Measurements from ENCODE around the gene CYP19A1.
"Not testable (repeated sequence)": the region's sequence is repeated elsewhere in the genome, so short reads cannot be mapped to it uniquely, and the experiment has no call there.

CYP19A1 gene

DNA sequence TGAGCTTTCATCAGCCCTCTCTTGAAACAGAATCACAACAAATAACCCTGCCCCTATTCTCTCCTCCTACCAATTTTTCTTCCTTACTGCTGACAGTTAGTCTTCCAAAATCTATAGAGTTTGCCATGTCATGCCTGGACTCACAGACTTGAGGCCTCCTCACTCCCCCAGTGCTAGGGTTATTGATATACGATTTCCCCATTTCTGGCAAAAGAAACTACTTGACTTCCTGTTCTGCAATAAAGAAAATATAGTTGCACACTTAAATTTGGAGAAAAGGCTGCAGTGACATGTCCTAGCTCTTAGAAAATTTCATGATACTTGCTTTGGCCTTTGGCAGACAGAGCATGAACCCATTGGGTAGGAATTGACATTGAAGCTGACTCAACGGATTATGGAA, 75.9 kb downstream of the CYP19A1 start:
- H3K9me3 Mint-ChIP-seq: no peaks in the 10 kb centered on the region
- no peaks in the 10 kb centered on the region for H3K36me3 Mint-ChIP-seq
- no peaks in the 10 kb centered on the region for H3K4me1 Mint-ChIP-seq
- CTCF ChIA-PET: no interaction called here
- H3K4me3 Mint-ChIP-seq: no peak overlapping the region
- DNase-seq: no peak
- no peaks in the 10 kb centered on the region for H3K27me3 Mint-ChIP-seq
- H3K27ac Mint-ChIP-seq: no peak overlapping the region

DNA sequence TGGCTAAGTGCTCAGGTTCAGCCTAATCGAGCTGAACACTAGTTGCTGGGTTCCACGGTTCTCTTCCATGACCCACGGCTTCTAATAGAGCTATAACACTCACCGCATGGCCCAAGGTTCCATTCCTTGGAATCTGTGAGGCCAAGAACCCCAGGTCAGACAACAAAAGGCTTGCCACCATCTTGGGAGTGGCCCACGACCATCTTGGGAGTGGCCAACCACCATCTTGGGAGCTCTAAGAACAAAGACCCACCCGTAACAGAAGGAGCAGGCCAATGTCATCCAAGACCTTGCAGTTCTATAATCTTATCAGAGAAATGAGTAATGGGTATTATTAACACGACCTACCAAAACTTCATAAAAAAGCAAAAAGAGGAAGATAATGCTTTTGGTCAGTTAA, 77.3 kb downstream of the CYP19A1 start:
- H3K27me3 Mint-ChIP-seq, DNase-seq, H3K4me1 Mint-ChIP-seq, CTCF ChIA-PET, H3K36me3 Mint-ChIP-seq, H3K9me3 Mint-ChIP-seq, H3K4me3 Mint-ChIP-seq, H3K27ac Mint-ChIP-seq: not testable (repeated sequence)

DNA sequence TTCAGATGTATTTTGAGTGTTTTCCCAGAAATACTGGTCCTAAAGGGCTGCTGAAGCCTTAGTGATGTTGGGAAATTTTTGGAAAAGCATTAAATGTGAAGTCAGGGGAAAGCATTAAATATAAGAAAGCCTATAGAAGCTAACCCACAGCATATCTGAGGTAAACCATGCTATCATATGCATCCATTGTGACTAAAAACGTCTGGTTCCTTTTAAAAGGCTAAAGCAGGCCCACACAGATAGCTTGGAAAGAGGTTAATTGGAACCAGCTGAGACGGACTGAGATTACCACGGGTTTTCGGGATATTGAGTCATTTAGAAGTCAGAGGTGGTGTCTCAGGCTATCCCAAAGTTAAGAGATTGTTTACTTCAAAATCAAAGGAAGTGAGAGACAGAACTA, 78.2 kb downstream of the CYP19A1 start:
- H3K4me1 Mint-ChIP-seq: no peaks in the 10 kb centered on the region
- no peaks in the 10 kb centered on the region for H3K9me3 Mint-ChIP-seq
- no peaks in the 10 kb centered on the region for H3K27me3 Mint-ChIP-seq
- CTCF ChIA-PET: no interaction called here
- H3K4me3 Mint-ChIP-seq: no peak overlapping the region
- no peak for DNase-seq
- no peak overlapping the region for H3K27ac Mint-ChIP-seq
- no peaks in the 10 kb centered on the region for H3K36me3 Mint-ChIP-seq

DNA sequence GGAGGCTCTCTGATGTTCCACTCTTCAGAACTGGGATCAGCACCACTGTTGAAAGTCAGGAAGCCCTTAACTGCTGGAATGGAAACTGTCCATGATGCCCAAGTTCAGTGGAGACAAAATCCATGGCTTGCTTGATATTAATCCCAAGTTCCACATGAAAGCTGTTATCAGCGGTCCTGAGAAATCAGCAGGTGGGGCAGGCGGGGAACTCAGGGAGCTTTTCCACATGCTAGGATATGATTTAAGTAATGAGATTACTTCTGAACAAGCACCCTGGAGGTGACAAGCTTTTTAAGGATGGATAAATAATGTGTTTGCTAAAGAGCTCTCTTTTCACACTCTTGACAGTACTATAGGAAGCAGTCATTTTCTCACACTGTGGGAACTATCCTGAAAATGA, 82.9 kb downstream of the CYP19A1 start:
- Mint-ChIP-seq H3K36me3 (no peaks in the 10 kb centered on the region), H3K4me3 (no peak overlapping the region), H3K27ac (no peak overlapping the region), H3K27me3 (no peaks in the 10 kb centered on the region), H3K4me1 (no peaks in the 10 kb centered on the region), H3K9me3 (no peaks in the 10 kb centered on the region)
- no peak for DNase-seq
- CTCF ChIA-PET: no interaction called here

DNA sequence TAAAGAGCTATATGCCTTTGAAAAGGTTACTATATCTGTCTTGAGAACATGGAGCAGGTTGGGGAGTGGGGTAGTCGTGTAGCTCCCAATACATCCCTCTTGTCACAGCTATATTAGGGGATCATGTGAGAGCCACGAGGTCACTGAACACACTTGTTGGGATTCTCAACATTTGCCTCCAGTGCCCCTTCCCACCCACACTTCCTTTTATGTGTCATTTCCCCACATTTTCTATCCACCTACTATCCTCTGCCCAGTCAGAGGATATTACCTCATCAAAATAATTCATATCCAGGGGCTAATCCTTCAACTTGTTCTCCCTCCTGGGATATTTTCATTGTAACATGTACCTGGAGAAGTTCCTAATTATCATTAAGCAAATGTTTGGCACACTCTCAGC, 85.0 kb downstream of the CYP19A1 start:
- no peaks in the 10 kb centered on the region for H3K9me3 Mint-ChIP-seq
- CTCF ChIA-PET: no interaction called here
- no peak overlapping the region for H3K27ac Mint-ChIP-seq
- H3K27me3 Mint-ChIP-seq: peaks cover 4% of the 10 kb centered on the region
- H3K4me3 Mint-ChIP-seq: no peak overlapping the region
- no peaks in the 10 kb centered on the region for H3K36me3 Mint-ChIP-seq
- H3K4me1 Mint-ChIP-seq: no peaks in the 10 kb centered on the region
- DNase-seq: no peak

DNA sequence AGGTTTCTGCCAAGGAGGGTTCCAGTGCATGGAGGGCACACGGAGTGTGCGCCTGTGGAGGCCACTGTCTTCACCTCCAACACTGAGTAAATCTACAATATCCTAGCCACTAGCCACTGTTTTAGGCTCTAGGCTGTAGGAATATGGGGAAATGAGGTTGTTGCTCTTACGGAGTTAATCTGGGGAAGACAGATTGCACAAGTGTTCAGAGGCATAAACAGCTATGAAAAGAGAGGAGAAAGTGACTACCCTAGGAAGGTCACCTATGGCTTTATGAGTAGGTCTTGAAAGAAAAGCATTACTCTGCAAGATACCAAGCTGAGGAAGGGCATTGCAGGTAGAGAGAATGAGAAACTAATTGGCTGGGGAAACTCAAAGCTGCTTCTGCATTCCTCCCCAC, 85.7 kb downstream of the CYP19A1 start:
- H3K27me3 Mint-ChIP-seq: peaks cover 9% of the 10 kb centered on the region
- H3K9me3 Mint-ChIP-seq: no peaks in the 10 kb centered on the region
- DNase-seq: no peak
- no peaks in the 10 kb centered on the region for H3K36me3 Mint-ChIP-seq
- CTCF ChIA-PET: no interaction called here
- no peak overlapping the region for H3K4me3 Mint-ChIP-seq
- H3K4me1 Mint-ChIP-seq: no peaks in the 10 kb centered on the region
- no peak overlapping the region for H3K27ac Mint-ChIP-seq

DNA sequence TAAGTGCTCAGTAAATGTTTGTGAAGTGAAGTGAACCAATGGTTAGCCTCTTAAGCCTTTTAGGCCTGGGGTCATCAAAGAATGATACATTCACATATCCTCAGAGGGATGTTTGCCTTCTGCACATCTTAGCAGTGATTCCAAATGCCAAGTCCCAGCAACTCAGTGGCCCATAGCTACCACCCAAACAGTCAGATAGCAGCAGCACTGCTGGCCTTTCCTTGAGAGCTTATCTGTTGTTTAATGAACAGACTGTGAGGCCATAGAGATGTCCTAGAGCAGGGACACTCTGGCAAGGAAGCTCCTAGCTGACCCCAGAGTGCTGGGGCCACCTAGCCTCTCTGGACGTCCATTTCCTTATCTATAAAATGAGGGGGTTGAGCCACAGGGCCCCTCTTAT, 86.8 kb downstream of the CYP19A1 start:
- no peaks in the 10 kb centered on the region for H3K36me3 Mint-ChIP-seq
- no peak for DNase-seq
- CTCF ChIA-PET: no interaction called here
- H3K27ac Mint-ChIP-seq: no peak overlapping the region
- no peaks in the 10 kb centered on the region for H3K9me3 Mint-ChIP-seq
- no peak overlapping the region for H3K4me3 Mint-ChIP-seq
- no peaks in the 10 kb centered on the region for H3K4me1 Mint-ChIP-seq
- H3K27me3 Mint-ChIP-seq: peaks cover 9% of the 10 kb centered on the region

DNA sequence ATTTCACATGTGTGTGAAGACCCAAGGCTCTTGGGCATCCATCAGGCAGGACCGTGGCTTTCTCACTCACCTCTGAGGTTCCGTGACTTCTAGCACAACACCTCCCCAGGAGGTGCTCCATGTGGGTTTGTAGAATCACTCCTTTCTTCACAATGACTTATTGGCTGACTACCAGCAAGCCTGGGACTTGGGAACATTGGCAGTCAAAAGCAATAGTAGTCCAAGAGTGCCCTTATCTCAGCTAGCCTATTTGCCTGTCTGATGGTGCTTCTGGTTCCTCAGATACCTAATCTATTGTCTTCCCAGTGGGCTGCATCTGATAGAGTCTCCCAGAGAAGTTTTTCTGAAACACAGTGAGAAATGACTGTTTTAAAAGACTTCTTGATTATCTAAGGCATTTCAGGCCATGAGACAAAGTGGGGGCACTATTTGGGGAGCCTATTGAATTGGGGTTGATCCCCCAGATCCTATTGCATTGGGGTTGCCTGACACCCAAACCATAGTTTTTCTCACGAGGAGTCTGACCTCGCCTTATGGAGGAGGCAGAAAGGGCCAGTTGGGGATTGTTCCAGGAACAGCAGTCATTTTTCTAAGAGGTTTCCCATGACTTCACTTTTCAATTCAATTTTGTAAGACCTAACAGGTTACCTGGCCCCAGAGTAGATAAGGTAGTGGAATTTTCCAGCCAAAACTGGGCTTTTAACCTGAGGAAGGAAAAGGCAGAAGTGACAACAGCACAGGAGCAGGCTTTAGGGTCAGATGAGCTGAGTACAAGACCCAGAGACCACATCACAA, 88.0 kb downstream of the CYP19A1 start:
- no peaks in the 10 kb centered on the region for H3K4me1 Mint-ChIP-seq
- H3K4me3 Mint-ChIP-seq: no peak overlapping the region
- CTCF ChIA-PET: no interaction called here
- H3K27ac Mint-ChIP-seq: no peak overlapping the region
- DNase-seq: no peak
- H3K27me3 Mint-ChIP-seq: peaks cover 9% of the 10 kb centered on the region
- no peaks in the 10 kb centered on the region for H3K36me3 Mint-ChIP-seq
- H3K9me3 Mint-ChIP-seq: no peaks in the 10 kb centered on the region

DNA sequence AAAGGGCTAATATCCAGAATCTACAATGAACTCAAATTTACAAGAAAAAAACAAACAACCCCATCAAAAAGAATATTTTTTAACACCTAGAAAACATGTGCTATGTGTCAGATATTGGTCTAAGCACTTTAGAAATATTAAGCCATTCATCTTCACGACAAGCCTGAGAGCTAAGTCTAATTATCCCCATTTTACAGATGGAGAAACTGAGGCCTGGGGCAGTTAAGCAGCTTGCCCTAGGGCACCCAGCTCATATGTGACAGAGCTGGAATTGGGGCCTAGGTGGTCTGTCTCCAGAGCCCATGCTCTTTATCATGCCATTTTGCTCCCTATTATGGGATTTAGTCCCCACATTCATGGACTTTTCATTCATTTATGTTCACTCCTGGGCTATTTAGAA, 92.8 kb downstream of the CYP19A1 start:
- CTCF ChIA-PET: no interaction called here
- Mint-ChIP-seq H3K36me3 (no peaks in the 10 kb centered on the region), H3K9me3 (no peaks in the 10 kb centered on the region), H3K27ac (no peak overlapping the region), H3K4me1 (no peaks in the 10 kb centered on the region), H3K27me3 (peaks cover 19% of the 10 kb centered on the region), H3K4me3 (no peak overlapping the region)
- DNase-seq: no peak

DNA sequence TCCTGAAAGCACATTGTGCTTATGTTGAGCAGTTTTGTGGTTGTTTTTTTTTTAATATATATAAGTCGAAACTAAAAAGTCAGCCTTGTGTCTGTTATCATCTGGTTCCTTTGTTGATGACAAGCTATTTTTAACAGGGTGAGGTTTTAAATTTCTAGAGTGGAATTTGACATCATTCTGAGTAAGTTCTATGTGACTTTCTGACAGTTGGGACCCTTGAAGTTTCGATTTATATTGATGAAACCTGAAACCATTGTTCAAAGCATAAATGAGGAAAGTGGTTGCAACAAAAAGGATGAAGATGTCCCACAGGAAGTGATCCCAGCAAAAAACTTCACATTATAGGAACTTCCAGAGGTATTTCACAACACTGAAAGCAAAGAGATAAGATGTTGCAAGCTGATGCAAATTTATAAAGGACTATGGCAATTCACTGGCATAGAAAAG, 94.0 kb downstream of the CYP19A1 start:
- Mint-ChIP-seq H3K4me3 (no peak overlapping the region), H3K4me1 (no peaks in the 10 kb centered on the region)
- no peak for DNase-seq

DNA sequence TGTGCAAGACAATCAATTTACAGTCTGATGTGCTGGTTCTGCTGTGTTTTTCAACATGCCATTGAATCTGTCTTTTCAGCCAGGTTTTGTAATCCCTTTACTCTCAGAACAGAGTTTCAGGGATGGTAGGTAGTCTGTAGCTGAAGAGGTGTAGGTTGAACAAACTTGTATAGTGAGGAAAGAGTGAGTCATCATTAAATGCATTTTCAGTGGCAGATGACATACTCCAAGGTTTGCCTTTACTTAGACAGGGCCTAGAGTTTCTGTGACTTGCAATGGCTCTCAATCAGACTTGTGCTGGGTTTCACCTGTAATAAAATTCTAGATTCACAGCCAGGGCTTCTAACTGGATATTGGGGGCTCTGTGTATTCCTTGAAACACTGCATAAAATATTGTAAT, 94.6 kb downstream of the CYP19A1 start:
- no peak for DNase-seq
- peaks cover 28% of the 10 kb centered on the region for H3K27me3 Mint-ChIP-seq
- no peak overlapping the region for H3K27ac Mint-ChIP-seq
- H3K4me3 Mint-ChIP-seq: no peak overlapping the region
- no peaks in the 10 kb centered on the region for H3K4me1 Mint-ChIP-seq
- CTCF ChIA-PET: no interaction called here
- no peaks in the 10 kb centered on the region for H3K9me3 Mint-ChIP-seq
- no peaks in the 10 kb centered on the region for H3K36me3 Mint-ChIP-seq

More for the DNA sequence above, 94.0 kb downstream of the CYP19A1 start:
- CTCF ChIA-PET: no interaction called here
- Mint-ChIP-seq H3K27ac (no peak overlapping the region), H3K36me3 (no peaks in the 10 kb centered on the region), H3K27me3 (peaks cover 29% of the 10 kb centered on the region), H3K9me3 (no peaks in the 10 kb centered on the region)

DNA sequence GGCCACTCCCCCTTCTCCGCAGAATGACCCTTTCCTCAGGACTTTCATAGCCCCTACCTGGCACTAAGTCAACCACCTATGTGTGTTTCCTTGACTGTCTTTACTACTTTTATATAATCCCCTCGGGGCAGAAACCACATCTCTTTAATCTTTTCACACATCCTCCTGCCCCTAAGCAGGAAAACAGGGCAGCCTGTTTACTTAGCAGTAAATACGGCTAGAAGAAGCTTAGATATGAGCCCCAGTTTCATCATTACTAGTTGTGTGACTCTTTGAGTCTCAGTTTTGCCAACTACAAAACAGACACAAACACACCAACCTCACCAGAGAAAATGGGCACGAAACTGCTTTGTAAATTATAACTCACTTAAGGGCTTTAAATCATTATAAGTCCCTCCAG, 98.3 kb downstream of the CYP19A1 start:
- Mint-ChIP-seq H3K4me1 (no peaks in the 10 kb centered on the region), H3K27me3 (peaks cover 30% of the 10 kb centered on the region), H3K36me3 (no peaks in the 10 kb centered on the region), H3K4me3 (no peak overlapping the region), H3K9me3 (no peaks in the 10 kb centered on the region), H3K27ac (no peak overlapping the region)
- no peak for DNase-seq
- CTCF ChIA-PET: interaction anchor here (0.6 kb wide), 1 partner anchor 255 kb away, joined by 3 read pairs; no protein-coding TSS in a partner anchor

DNA sequence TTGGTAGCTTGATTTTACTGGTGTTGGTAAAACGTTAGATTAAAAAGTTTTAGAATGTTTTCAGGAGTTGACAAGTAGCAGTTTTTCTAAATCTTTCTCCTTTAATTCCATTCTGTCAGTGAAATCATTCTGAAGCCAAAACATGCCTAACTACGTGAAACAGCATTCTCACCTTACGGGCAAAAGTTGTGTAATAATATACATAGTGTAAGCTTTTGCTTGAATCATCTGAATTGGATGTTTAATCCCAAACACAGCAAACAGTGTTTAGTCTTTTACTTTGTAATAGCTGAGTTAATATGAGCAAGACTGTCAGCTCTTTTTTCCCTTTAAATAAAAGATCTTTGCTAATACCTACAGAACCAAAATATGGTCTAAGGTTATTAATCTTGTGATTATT, 100.6 kb downstream of the CYP19A1 start:
- peaks cover 43% of the 10 kb centered on the region for H3K27me3 Mint-ChIP-seq
- no peaks in the 10 kb centered on the region for H3K4me1 Mint-ChIP-seq
- H3K4me3 Mint-ChIP-seq: no peak overlapping the region
- no peak overlapping the region for H3K27ac Mint-ChIP-seq
- H3K9me3 Mint-ChIP-seq: no peaks in the 10 kb centered on the region
- CTCF ChIA-PET: interaction anchor here (1.1 kb wide), 1 partner anchor 19 kb away, joined by 4 read pairs; no protein-coding TSS in a partner anchor
- no peaks in the 10 kb centered on the region for H3K36me3 Mint-ChIP-seq
- DNase-seq: no peak

DNA sequence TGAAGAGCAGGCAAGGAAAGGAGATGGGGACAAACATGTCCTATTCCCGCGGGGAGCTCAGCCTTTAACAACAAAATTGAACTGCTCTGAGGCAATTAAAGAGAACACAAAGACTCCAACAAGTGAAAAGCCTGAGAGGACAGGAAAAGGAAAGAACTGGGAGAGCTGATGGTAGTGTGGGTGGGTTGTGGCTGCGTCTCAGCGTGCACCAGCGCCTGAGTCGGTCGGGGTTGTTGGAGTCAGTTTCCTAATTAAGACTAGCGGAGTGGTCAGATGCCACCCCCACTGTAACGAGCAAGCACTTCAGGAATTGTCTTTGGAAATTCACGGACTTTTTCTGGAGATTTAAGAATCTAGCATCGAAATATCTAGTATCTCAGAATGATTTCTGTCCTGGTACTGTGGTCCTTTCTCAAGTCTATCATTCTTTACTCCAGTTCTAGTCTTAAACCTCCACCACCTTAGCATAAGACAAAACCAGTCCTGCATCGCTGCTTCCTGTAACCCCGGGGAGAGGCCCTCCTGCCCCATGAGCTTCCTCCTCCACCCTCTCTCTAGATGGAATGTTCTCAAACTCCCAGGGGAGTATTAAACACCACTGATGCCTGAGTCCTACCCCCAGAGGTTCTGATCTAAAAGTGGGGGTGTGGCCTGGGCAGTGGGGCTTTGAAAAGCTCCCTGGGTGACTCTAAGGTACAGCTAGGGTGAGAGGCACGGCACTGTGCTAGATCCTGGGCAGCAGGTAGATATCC, 104.0 kb downstream of the CYP19A1 start:
- Mint-ChIP-seq H3K4me3 (no peak overlapping the region), H3K9me3 (no peaks in the 10 kb centered on the region), H3K4me1 (no peaks in the 10 kb centered on the region), H3K36me3 (no peaks in the 10 kb centered on the region), H3K27me3 (peaks cover 23% of the 10 kb centered on the region), H3K27ac (no peak overlapping the region)
- CTCF ChIA-PET: no interaction called here
- DNase-seq: no peak

DNA sequence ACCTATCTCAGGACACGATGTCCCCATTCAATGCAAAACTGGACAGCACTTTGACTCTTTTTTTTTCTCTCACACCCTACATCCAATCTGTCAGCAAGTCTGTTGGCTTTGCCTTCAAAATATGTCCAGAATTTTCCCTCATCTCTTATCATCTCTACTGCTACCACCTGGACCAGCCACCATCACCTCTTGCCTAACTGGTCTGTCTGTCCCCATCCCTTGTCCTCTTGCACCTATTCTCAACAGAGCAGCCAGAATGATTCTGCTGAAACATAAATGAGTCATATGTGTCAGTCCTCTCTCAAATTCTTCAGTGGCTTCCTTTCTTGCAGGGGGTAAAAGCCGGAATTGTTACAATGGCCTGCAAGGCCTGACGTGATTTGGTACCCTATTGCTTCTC, 105.8 kb downstream of the CYP19A1 start:
- no peaks in the 10 kb centered on the region for H3K4me1 Mint-ChIP-seq
- H3K27me3 Mint-ChIP-seq: peaks cover 29% of the 10 kb centered on the region
- H3K36me3 Mint-ChIP-seq: no peaks in the 10 kb centered on the region
- no peak overlapping the region for H3K27ac Mint-ChIP-seq
- no peak for DNase-seq
- H3K9me3 Mint-ChIP-seq: no peaks in the 10 kb centered on the region
- H3K4me3 Mint-ChIP-seq: no peak overlapping the region
- CTCF ChIA-PET: no interaction called here
